ENCODE measurements around the gene TOPORS.

Gene TOPORS

DNA sequence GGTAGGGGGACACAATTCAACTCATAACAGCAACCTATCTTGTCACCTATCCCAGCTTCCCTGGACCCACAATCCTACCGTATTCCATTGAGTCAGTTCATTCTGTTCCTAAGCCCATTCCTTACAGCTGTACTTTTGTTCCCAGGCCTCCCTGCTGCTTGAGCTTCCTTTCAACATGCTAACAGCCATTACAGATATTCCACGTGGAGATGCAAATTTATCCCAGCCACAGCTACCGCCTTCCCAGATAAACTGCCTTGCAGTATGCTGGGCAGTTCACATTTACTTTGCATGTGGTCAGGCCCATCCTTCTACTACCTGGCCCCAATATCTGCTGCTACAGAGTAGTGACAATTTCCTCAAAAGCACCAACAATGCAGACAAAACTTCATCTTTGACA is 49.4 kb downstream of the TOPORS start:
- DNase-seq (ENCODE audit: low read depth in 2 of 2), result no peak

DNA sequence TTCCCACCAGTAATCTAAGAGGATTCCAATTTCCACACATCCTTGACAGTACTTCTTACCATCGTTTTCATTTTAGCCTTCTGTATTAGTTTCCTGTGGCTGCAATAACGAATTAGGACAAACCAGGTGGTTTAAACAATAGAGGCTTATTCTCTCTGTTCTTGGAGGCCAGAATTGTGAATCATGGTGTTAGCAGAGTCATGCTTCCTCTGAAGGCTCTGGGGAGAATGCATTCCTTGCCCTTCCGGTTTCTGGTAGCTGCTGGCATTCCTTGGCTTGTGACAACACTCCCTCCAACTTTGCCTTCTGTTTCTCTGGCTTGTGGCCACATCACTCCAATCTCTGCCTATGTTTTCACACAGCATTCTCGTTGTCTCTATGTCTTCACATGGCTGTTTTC is 49.9 kb downstream of the TOPORS start:
- DNase-seq (ENCODE audit: low read depth in 2 of 2), result no peak

DNA sequence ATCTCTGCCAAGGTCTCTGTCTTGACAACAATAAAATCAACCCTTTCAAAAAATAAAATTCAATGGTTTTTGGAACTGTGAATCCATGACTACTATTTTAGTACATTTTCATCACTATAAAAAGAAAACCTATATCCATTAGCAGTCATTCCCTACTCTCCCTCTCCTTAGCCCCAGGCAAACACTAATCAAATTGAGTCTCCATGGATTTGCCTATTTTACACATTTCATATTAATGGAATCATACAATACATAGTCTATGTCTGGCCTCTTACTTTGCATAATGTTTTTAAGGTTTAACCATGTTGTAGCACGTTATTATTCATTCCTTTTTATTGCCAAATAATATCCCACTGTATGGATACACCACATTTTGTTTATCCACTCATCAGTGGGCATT is 50.5 kb downstream of the TOPORS start:
- no peak for DNase-seq (ENCODE audit: low read depth in 2 of 2)

DNA sequence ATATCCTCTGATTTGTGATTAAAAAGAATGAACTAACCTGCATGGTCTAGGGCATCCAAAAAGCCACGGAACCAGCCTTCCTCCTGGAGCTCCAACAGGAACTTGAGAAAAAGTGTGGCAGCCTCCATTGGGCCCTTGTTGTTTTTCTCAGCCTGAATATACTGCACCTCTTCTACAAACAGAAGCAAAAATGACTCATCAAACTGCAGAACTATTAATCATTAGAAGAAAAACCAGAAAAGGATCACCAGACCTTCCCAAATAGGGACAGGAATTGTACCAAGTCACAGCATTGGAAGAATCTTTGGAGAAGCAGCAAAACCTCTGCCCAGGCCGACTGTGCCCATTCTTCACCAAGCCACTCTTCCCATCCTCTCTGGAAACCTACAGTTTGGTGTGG is 51.6 kb downstream of the TOPORS start:
- DNase-seq (ENCODE audit: low read depth in 2 of 2), result no peak

DNA sequence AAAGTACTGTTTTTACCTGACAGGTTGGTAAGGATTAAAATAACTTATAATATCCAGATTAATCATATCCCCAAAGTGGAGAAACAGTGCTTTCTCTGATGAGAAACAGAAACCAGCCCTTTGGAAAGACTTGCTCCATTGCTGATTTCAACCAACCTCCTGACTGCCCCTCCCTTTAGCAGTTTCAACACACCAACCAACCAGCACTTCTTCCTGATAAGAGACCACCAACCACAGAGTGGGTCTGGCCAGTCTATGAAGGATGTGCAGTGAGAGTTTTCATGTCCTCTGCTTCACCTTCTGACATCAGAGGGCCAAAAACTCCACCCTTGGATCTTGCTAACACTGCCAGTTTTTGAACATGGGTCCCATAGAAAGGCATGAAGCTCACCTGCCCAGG is 54.5 kb downstream of the TOPORS start:
- no peak for DNase-seq (ENCODE audit: low read depth in 2 of 2)

DNA sequence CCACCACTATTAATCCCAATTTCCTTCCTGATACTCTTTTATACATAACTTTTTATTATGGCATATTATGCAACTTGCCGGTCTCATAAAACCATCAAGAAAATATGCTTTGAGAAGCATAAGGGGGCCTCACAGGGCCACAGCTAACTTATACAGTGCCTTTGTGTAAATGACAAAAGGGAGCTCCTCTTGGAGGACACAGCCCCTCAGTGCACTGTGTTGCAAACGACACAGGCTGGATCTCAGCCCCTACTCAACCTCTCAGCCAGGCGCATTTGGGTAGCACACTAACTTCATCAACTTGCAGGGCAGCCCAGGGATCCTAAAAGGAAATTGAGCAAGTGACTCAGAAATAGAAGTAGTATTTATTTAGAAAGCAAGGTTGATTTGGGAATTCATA is 61.8 kb downstream of the TOPORS start:
- no peak for DNase-seq (ENCODE audit: low read depth in 2 of 2)
